HEK293 (cell line): Measurements from ENCODE around the gene KLC3.
A peak's percentile ranks its signal among the peaks of the same experiment; 100 is the strongest.

Source experiments
- CTCF ChIA-PET: fragments of 350-600 bp; formaldehyde crosslinking; extraction: SDS; loops from one replicate; lab custom pipeline; 2021; ENCODE audit warnings: antibody characterized with exemption; lab: Yijun Ruan, JAX
- POLR2A ChIA-PET: fragments of 300-600 bp; formaldehyde crosslinking; extraction: SDS; loops from one replicate; lab custom pipeline; 2020; ENCODE audit warnings: antibody characterized with exemption, inconsistent platforms; lab: Yijun Ruan, JAX
- H3K27ac ChIP-seq: fragments of 200-500 bp; sonication (Bioruptor generic); 2 replicates; pipeline ENCODE4 v1.5.1; 2014; ENCODE audit warnings: low read depth, low read length, control low read depth, inconsistent platforms; ENCODE audit errors: extremely low read depth
- H3K36me3 ChIP-seq, 2 experiments: fragments of 200-500 bp in 1 of 2; sonication (Bioruptor generic) in 1 of 2; 1 replicate in 1 of 2; 2 replicates in 1 of 2; pipeline ENCODE4 v1.5.1; 2014 to 2017; ENCODE audit warnings: inconsistent platforms in 2 of 2, low read length in 2 of 2; ENCODE audit not compliant: control insufficient read depth in 2 of 2, insufficient read depth in 1 of 2
- H3K4me1 ChIP-seq: fragments of 200-500 bp; sonication (Bioruptor generic); 2 replicates; pipeline ENCODE4 v1.5.1; 2014; ENCODE audit warnings: mild to moderate bottlenecking, low read length, inconsistent platforms; ENCODE audit not compliant: control insufficient read depth, insufficient read depth
- H3K4me3 ChIP-seq: 2 replicates; pipeline ENCODE4 v1.5.1; 2011; ENCODE audit warnings: low read depth, mild to moderate bottlenecking, control low read depth, low read length, moderate library complexity
- H3K9me3 ChIP-seq: fragments of 200-500 bp; sonication (Bioruptor generic); 2 replicates; pipeline ENCODE4 v1.5.1; 2014; ENCODE audit warnings: low read depth, low read length, inconsistent platforms; ENCODE audit not compliant: control insufficient read depth, insufficient read depth
- BCL11A ChIP-seq: fragments of 450-650 bp; formaldehyde crosslinking; IDR thresholded peaks from 2 replicates; pipeline ENCODE4 v1.5.1; 2016; ENCODE audit warnings: low read depth, missing biosample characterization, missing genetic modification characterization
- BCL11B ChIP-seq: fragments of 450-650 bp; formaldehyde crosslinking; IDR thresholded peaks from 2 replicates; pipeline ENCODE4 v1.5.1; 2016; ENCODE audit warnings: low read depth, missing biosample characterization, missing genetic modification characterization
- GLIS2 ChIP-seq: fragments of 450-650 bp; formaldehyde crosslinking; IDR thresholded peaks from 2 replicates; pipeline ENCODE4 v1.5.1; 2016; ENCODE audit warnings: missing biosample characterization, missing genetic modification characterization
- KLF9 ChIP-seq: fragments of 450-650 bp; formaldehyde crosslinking; IDR thresholded peaks from 2 replicates; pipeline ENCODE4 v1.5.1; 2016; ENCODE audit warnings: missing biosample characterization, missing genetic modification characterization, low read depth
- MZF1 ChIP-seq: fragments of 450-650 bp; formaldehyde crosslinking; IDR thresholded peaks from 2 replicates; pipeline ENCODE4 v1.5.1; 2017; ENCODE audit warnings: missing biosample characterization, missing genetic modification characterization, borderline replicate concordance
- REPIN1 ChIP-seq: fragments of 450-650 bp; formaldehyde crosslinking; IDR thresholded peaks from 2 replicates; pipeline ENCODE4 v1.5.1; 2017; ENCODE audit warnings: missing biosample characterization, missing genetic modification characterization, low read depth
- SP2 ChIP-seq: fragments of 450-650 bp; formaldehyde crosslinking; IDR thresholded peaks from 2 replicates; pipeline ENCODE4 v1.5.1; 2016; ENCODE audit warnings: missing biosample characterization, missing genetic modification characterization
- ZBTB11 ChIP-seq: fragments of 450-650 bp; formaldehyde crosslinking; conservative IDR thresholded peaks from 2 replicates; pipeline ENCODE4 v1.5.1; 2016; ENCODE audit warnings: low read depth, missing biosample characterization, missing genetic modification characterization
- ZBTB44 ChIP-seq: fragments of 450-650 bp; IDR thresholded peaks from 2 replicates; pipeline ENCODE4 v1.5.1; 2018; ENCODE audit warnings: missing biosample characterization, mild to moderate bottlenecking, missing genetic modification characterization
- ZNF112 ChIP-seq: fragments of 450-650 bp; formaldehyde crosslinking; IDR thresholded peaks from 2 replicates; pipeline ENCODE4 v1.5.0; 2017; ENCODE audit warnings: missing biosample characterization, missing genetic modification characterization
- ZNF155 ChIP-seq: fragments of 450-650 bp; formaldehyde crosslinking; IDR thresholded peaks from 2 replicates; pipeline ENCODE4 v1.5.1; 2016; ENCODE audit warnings: missing biosample characterization, missing genetic modification characterization
- ZNF239 ChIP-seq: fragments of 450-650 bp; formaldehyde crosslinking; IDR thresholded peaks from 2 replicates; pipeline ENCODE4 v1.5.1; 2016; ENCODE audit warnings: missing biosample characterization, missing genetic modification characterization
- ZNF26 ChIP-seq: fragments of 450-650 bp; formaldehyde crosslinking; IDR thresholded peaks from 2 replicates; pipeline ENCODE4 v1.5.1; 2016; ENCODE audit warnings: missing biosample characterization, missing genetic modification characterization
- ZNF302 ChIP-seq: fragments of 450-650 bp; formaldehyde crosslinking; IDR thresholded peaks from 2 replicates; pipeline ENCODE4 v1.5.1; 2016; ENCODE audit warnings: missing biosample characterization, missing genetic modification characterization, low read depth
- ZNF341 ChIP-seq: fragments of 450-650 bp; formaldehyde crosslinking; IDR thresholded peaks from 2 replicates; pipeline ENCODE4; 2016; ENCODE audit warnings: low read depth, missing biosample characterization, missing genetic modification characterization
- ZNF350 ChIP-seq: fragments of 450-650 bp; formaldehyde crosslinking; IDR thresholded peaks from 2 replicates; pipeline ENCODE4 v1.5.0; 2017; ENCODE audit warnings: missing biosample characterization, mild to moderate bottlenecking, missing genetic modification characterization
- ZNF416 ChIP-seq: fragments of 450-650 bp; formaldehyde crosslinking; IDR thresholded peaks from 2 replicates; pipeline ENCODE4 v1.5.1; 2016; ENCODE audit warnings: missing biosample characterization, missing genetic modification characterization
- ZNF488 ChIP-seq: fragments of 450-650 bp; formaldehyde crosslinking; IDR thresholded peaks from 2 replicates; pipeline ENCODE4 v1.5.1; 2016; ENCODE audit warnings: missing biosample characterization, missing genetic modification characterization
- ZNF510 ChIP-seq: fragments of 450-650 bp; formaldehyde crosslinking; IDR thresholded peaks from 2 replicates; pipeline ENCODE4 v1.5.1; 2018; ENCODE audit warnings: mild to moderate bottlenecking, missing genetic modification characterization, missing biosample characterization; ENCODE audit not compliant: insufficient replicate concordance
- ZNF548 ChIP-seq: fragments of 450-650 bp; formaldehyde crosslinking; IDR thresholded peaks from 2 replicates; pipeline ENCODE4 v1.5.1; 2016; ENCODE audit warnings: missing biosample characterization, missing genetic modification characterization
- ZNF645 ChIP-seq: fragments of 450-650 bp; formaldehyde crosslinking; IDR thresholded peaks from 2 replicates; pipeline ENCODE4; 2016; ENCODE audit warnings: missing biosample characterization, missing genetic modification characterization
- ZNF692 ChIP-seq: fragments of 450-650 bp; formaldehyde crosslinking; IDR thresholded peaks from 2 replicates; pipeline ENCODE4 v1.5.1; 2016; ENCODE audit warnings: missing biosample characterization, missing genetic modification characterization
- ZNF747 ChIP-seq: fragments of 450-650 bp; formaldehyde crosslinking; IDR thresholded peaks from 2 replicates; pipeline ENCODE4 v1.5.1; 2016; ENCODE audit warnings: missing biosample characterization, missing genetic modification characterization
- ZNF843 ChIP-seq: fragments of 450-650 bp; formaldehyde crosslinking; IDR thresholded peaks from 2 replicates; pipeline ENCODE4 v1.5.1; 2016; ENCODE audit warnings: missing biosample characterization, missing genetic modification characterization
- ZSCAN5A ChIP-seq: fragments of 450-650 bp; formaldehyde crosslinking; IDR thresholded peaks from 2 replicates; pipeline ENCODE4 v1.5.1; 2016; ENCODE audit warnings: missing biosample characterization, missing genetic modification characterization

The KLC3 gene

GRCh38 chr19:45349126-45349415 is 8.5 kb downstream of the KLC3 start (continued):
- TF ChIP-seq ZBTB11 (tag by site-specific recombination) (no peak), ZNF692 (tag by site-specific recombination) (no peak), MZF1 (tag by site-specific recombination) (no peak), ZNF341 (no peak), ZNF26 (no peak), ZNF302 (tag by site-specific recombination) (no peak), ZNF645 (tag by site-specific recombination) (no peak), BCL11B (tag by site-specific recombination) (peak; percentile 96), ZNF510 (tag by site-specific recombination) (no peak), BCL11A (tag by site-specific recombination) (peak; percentile 94), ZNF548 (tag by site-specific recombination) (no peak), ZNF747 (no peak), ZNF239 (tag by site-specific recombination) (no peak), ZSCAN5A (tag by site-specific recombination) (no peak), ZNF843 (tag by site-specific recombination) (no peak), ZNF112 (tag by site-specific recombination) (no peak), SP2 (tag by site-specific recombination) (no peak), ZNF416 (tag by site-specific recombination) (no peak), KLF9 (no peak)

GRCh38 chr19:45349430-45349941 is 8.9 kb downstream of the KLC3 start:
- no peak overlapping the region for H3K4me3 ChIP-seq
- no peak overlapping the region for H3K27ac ChIP-seq
- peaks cover 9 to 68% of the 10 kb centered on the region in 2 experiments for H3K36me3 ChIP-seq
- H3K9me3 ChIP-seq, result no peaks in the 10 kb centered on the region
- ChIA-PET CTCF (interaction anchor here (0.7 kb wide), 1 partner anchor 99 kb away, joined by 3 read pairs; no protein-coding TSS in a partner anchor), POLR2A (interaction anchor here (0.9 kb wide), 1 partner anchor 53 kb away, joined by 4 read pairs; no protein-coding TSS in a partner anchor)
- no peak for TF ChIP-seq ZNF350 (tag by site-specific recombination)
- TF ChIP-seq ZBTB44 (tag by site-specific recombination), result no peak
- no peak for TF ChIP-seq ZNF645 (tag by site-specific recombination)
- no peak for TF ChIP-seq ZNF488 (tag by site-specific recombination)
- no peak for TF ChIP-seq ZNF302 (tag by site-specific recombination)
- TF ChIP-seq ZNF155 (tag by site-specific recombination), result no peak
- 0 out of 2 replicates have a peak, but pooled peaks have one; percentile 26 for TF ChIP-seq GLIS2 (tag by site-specific recombination)
- no peak for TF ChIP-seq REPIN1
- no peaks in the 10 kb centered on the region for H3K4me1 ChIP-seq
